GM06990 (cell line): ENCODE data around the gene DESI1.
"Not testable (repeated sequence)": the region's sequence is repeated elsewhere in the genome, so short reads cannot be mapped to it uniquely, and the experiment has no call there.

ENCODE experiments used
- DNase-seq: peaks from one replicate; pipeline ENCODE4 v3.0.0-alpha.2; 2011; ENCODE audit not compliant: insufficient read length; ENCODE audit errors: extremely low read depth
- H3K27me3 ChIP-seq: replicated peaks from 2 replicates; pipeline ENCODE4 v1.6.0; 2011; ENCODE audit warnings: low read length; ENCODE audit not compliant: control insufficient read depth, insufficient read depth
- H3K36me3 ChIP-seq: 2 replicates; pipeline ENCODE4 v1.5.1; 2011; ENCODE audit warnings: low read length; ENCODE audit not compliant: control insufficient read depth, insufficient read depth
- H3K4me3 ChIP-seq: replicated peaks from 2 replicates; pipeline ENCODE4 v1.5.1; 2011; ENCODE audit warnings: low read depth, mild to moderate bottlenecking, control low read depth, low read length
- TF ChIP-seq, protein P1 (sequence below): IDR thresholded peaks from 2 replicates; pipeline ENCODE4 v1.5.1; 2011; ENCODE audit warnings: low read length, control low read depth, mild to moderate bottlenecking, inconsistent platforms; ENCODE audit not compliant: insufficient read depth, poor library complexity, severe bottlenecking

DESI1 gene

DNA sequence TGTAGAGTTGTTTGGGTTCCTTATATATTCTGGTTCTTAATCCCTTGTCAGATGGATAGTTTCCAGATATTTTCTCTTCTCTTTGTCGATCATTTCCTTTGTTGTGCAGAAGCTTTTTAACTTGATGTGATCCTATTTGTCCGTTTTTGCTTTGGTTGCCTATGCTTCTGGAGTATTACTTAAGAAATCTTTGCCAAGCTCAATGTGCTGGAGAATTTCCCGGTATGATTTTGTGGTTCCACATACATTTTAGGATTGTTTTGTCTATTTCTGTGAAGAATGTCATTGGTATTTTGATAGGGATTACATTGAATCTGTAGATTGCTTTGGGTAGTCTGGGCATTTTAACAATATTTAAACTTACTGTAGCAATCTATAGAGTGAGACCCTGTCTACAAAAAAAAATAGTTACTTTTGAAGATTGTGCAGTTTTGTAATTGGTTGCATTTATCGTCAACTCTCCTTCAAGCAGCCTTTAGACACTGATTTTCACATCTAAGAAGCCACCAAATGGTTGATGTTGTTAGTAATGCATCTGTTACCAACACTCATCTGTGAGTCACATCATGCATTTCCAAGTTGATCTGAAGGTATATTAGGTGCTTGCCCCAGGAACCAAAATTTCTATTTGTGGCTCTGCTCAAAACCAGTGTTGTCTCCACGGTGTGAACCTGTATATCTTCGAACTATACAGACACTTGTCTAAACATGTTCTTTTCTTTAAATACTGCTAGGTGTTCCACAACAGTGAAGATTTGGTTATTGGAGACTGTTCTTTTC is 21.7 kb upstream of the DESI1 start:
- TF ChIP-seq, protein P1, sequence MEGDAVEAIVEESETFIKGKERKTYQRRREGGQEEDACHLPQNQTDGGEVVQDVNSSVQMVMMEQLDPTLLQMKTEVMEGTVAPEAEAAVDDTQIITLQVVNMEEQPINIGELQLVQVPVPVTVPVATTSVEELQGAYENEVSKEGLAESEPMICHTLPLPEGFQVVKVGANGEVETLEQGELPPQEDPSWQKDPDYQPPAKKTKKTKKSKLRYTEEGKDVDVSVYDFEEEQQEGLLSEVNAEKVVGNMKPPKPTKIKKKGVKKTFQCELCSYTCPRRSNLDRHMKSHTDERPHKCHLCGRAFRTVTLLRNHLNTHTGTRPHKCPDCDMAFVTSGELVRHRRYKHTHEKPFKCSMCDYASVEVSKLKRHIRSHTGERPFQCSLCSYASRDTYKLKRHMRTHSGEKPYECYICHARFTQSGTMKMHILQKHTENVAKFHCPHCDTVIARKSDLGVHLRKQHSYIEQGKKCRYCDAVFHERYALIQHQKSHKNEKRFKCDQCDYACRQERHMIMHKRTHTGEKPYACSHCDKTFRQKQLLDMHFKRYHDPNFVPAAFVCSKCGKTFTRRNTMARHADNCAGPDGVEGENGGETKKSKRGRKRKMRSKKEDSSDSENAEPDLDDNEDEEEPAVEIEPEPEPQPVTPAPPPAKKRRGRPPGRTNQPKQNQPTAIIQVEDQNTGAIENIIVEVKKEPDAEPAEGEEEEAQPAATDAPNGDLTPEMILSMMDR = no peak
- peaks cover 24% of the 10 kb centered on the region for H3K36me3 ChIP-seq
- no peak for DNase-seq
- H3K4me3 ChIP-seq = no peak overlapping the region
- no peaks in the 10 kb centered on the region for H3K27me3 ChIP-seq

DNA sequence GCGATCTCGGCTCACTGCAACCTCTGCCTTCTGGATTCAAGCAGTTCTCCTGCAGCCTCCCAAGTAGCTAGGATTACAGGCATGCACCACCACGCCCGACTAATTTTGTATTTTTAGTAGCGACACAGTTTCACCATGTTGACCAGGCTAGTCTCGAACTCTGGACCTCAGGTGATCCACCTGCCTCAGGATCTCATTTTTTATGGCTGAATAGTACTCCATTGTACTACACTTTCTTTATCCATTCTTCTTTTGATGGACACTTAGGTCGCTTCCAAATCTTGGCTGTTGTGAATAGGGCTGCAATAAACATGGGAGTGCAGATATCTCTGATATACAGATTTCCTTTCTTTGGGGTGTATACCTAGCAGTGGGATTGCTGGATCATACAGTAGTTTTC is 21.0 kb upstream of the DESI1 start:
- Histone ChIP-seq H3K36me3 (peaks cover 23% of the 10 kb centered on the region), H3K27me3 (no peaks in the 10 kb centered on the region), H3K4me3 (no peak overlapping the region)
- TF ChIP-seq, protein P1 = no peak
- no peak for DNase-seq

DNA sequence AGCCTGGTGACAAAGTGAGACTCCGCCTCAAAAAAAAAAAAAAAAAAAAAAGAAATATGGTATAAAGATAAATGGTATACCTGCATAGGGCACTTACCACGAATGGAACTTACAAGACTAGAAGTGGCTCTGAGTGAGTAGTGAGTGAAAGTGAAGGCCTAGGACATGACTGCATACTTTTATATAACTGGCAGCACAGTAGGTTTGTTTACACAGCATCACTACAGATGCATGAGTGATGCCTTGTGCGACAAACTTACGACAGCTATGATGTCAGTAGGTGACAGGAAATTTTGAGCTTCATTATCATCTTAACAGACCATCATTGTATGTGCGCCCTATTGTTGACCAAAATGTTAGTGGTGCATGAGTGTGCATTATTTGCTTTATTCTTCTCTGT is 17.9 kb upstream of the DESI1 start:
- H3K4me3 ChIP-seq = no peak overlapping the region
- no peak for DNase-seq
- H3K27me3 ChIP-seq = no peaks in the 10 kb centered on the region
- TF ChIP-seq, protein P1 = no peak
- H3K36me3 ChIP-seq = peaks cover 29% of the 10 kb centered on the region

DNA sequence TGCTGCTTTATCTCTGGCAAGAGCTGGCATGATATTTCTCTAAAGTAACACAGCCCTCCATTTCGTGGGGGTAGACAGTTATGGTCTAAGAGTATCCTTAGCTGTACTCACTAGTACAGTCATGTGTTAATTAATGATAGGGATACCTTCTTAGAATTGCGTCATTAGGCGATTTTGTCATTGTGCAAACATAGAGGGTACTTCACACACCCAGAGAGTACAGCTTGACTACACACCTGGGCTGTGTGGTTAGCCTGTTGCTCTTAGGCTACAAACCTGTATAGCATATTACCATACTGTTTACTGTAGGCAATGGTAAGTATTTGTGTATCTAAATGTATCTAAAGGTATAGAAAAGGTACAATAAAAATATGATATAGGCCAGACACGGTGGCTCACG is 17.3 kb upstream of the DESI1 start:
- peaks cover 29% of the 10 kb centered on the region for H3K36me3 ChIP-seq
- DNase-seq = no peak
- H3K27me3 ChIP-seq = no peaks in the 10 kb centered on the region
- H3K4me3 ChIP-seq = no peak overlapping the region
- TF ChIP-seq, protein P1 = no peak

DNA sequence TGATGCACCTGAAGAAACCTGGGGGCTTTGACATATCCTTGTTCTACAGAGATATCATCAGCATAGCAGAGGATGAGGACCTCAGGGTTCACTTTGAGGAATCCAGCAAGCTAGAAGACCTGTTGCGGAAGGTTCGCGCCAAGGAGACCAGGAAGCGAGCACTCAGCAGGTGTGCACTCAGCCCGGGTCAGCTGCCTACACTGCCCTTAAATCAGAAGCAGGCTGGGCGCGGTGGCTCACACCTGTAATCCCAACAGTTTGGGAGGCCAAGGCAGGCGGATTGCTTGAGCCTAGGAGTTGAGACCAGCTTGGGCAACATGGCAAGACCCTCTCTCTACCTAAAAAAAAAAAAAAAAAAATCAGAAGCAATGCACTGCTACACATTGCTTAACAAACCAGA is 16.8 kb upstream of the DESI1 start:
- H3K4me3 ChIP-seq, DNase-seq, H3K27me3 ChIP-seq: not testable (repeated sequence)
- peaks cover 28% of the 10 kb centered on the region for H3K36me3 ChIP-seq

DNA sequence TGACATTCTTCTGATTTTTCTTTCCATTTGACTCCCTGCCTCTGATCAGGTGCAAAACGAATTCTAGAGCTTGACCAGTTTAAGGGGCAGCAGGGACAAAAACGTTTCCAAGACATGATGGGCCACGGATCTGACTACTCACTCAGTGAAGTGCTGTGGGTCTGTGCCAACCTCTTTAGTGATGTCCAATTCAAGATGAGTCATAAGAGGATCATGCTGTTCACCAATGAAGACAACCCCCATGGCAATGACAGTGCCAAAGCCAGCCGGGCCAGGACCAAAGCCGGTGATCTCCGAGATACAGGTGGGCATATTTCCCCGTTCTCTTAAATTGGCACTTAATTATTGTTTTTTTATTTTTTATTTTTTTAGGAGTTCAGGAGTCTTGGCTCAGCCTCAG is 15.6 kb upstream of the DESI1 start:
- H3K36me3 ChIP-seq = peaks cover 26% of the 10 kb centered on the region
- H3K4me3 ChIP-seq = no peak overlapping the region
- DNase-seq = no peak
- no peaks in the 10 kb centered on the region for H3K27me3 ChIP-seq
- TF ChIP-seq, protein P1 = no peak

DNA sequence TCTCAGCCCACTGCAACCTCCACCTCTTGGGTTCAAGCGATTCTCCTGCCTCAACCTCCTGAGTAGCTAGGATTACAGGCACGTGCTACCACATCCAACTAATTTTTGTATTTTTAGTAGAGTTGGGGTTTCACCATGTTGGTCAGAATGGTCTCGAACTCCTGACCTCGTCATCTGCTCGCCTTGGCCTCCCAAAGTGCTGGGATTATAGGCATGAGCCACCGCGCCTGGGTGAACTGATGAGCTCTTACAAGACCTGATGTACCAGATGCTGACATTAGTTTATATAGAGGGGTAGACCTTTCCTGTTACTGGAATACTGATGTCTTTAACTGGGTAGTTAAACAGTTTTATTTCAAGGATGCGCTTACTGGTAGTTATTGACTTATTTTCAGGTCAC is 13.8 kb upstream of the DESI1 start:
- not testable (repeated sequence) for DNase-seq, H3K27me3 ChIP-seq, H3K4me3 ChIP-seq
- H3K36me3 ChIP-seq = peaks cover 23% of the 10 kb centered on the region

DNA sequence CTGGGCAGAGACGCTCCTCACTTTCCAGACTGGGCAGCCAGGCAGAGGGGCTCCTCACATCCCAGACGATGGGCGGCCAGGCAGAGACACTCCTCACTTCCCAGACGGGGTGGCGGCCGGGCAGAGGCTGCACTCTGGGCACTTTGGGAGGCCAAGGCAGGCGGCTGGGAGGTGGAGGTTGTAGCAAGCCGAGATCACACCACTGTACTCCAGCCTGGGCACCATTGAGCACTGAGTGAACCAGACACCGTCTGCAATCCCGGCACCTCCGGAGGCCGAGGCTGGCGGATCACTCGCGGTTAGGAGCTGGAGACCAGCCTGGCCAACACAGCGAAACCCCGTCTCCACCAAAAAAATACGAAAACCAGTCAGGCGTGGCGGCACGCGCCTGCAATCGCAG is 10.8 kb upstream of the DESI1 start:
- peaks cover 15% of the 10 kb centered on the region for H3K36me3 ChIP-seq

DNA sequence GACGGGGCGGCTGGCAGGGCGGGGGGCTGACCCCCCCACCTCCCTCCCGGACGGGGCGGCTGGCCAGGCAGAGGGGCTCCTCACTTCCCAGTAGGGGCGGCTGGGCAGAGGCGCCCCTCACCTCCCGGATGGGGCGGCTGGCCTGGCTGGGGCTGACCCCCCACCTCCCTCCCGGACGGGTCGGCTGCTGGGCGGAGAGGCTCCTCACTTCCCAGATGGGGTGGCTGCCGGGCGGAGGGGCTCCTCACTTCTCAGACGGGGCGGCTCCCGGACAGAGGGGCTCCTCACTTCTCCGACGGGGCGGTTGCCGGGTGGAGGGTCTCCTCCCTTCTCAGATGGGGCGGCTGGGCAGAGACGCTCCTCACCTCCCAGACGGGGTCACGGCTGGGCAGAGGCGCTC is 10.3 kb upstream of the DESI1 start:
- not testable (repeated sequence) for H3K4me3 ChIP-seq, H3K27me3 ChIP-seq, DNase-seq
- peaks cover 11% of the 10 kb centered on the region for H3K36me3 ChIP-seq

More for the DNA sequence above, 10.8 kb upstream of the DESI1 start:
- not testable (repeated sequence) for DNase-seq, H3K4me3 ChIP-seq, H3K27me3 ChIP-seq
